HepG2 (cell line): ENCODE measurements around the gene CAPZB. TPM values are rescaled to one million over a fixed set of nuclear protein-coding genes. Genes with fewer than 3 reads are reported as not detected.

Source experiments
- ZNF264 ChIP-seq: sonication (generic); formaldehyde crosslinking; IDR thresholded peaks from 2 replicates; pipeline ENCODE4 v1.4.0; 2020; ENCODE audit warnings: missing genetic modification reagents
- polyA plus RNA-seq, 8 experiments: library from polyadenylated mRNA; depleted of rRNA in 3 of 8; stranded (reverse) in 7 of 8; unstranded in 1 of 8; fragments of >200 nt; fragmentation: Illumina TruSeq in 4 of 8; extraction: Trizol in 4 of 8; gene quantifications; 2 replicates each; pipeline versions ENCODE4 v1.2.1 to v1.2.3, GENCODE V29; 2011 to 2016; ENCODE audit warnings: low read depth in 4 of 8, missing spikeins in 1 of 8, mixed read lengths in 1 of 8; ENCODE audit not compliant: insufficient read depth in 1 of 8
- total RNA-seq, 5 experiments: library from RNA; depleted of rRNA; stranded (reverse); fragments of >200 nt; fragmentation: Illumina TruSeq; extraction: Trizol; gene quantifications; 2 replicates each; pipeline ENCODE4 v1.2.3, GENCODE V29; 2016; ENCODE audit warnings: low read depth in 1 of 5
- TF ChIP-seq, protein P1 (sequence below), 2 experiments: fragments of 450-650 bp in 1 of 2; sonication (generic) in 1 of 2; formaldehyde crosslinking in 1 of 2; IDR thresholded peaks; 2 replicates each; pipeline versions ENCODE4 v1.6.1 to v1.8.0; 2016 to 2022; ENCODE audit warnings: antibody characterized with exemption in 1 of 2, mild to moderate bottlenecking in 1 of 2, missing genetic modification reagents in 1 of 2

CAPZB gene
- total and polyA plus RNA-seq, 2 of the 13 experiments (the other 11 are each of a cell fraction or from before 2014, with no cell fraction given) = 58.9 to 76.9 TPM

DNA sequence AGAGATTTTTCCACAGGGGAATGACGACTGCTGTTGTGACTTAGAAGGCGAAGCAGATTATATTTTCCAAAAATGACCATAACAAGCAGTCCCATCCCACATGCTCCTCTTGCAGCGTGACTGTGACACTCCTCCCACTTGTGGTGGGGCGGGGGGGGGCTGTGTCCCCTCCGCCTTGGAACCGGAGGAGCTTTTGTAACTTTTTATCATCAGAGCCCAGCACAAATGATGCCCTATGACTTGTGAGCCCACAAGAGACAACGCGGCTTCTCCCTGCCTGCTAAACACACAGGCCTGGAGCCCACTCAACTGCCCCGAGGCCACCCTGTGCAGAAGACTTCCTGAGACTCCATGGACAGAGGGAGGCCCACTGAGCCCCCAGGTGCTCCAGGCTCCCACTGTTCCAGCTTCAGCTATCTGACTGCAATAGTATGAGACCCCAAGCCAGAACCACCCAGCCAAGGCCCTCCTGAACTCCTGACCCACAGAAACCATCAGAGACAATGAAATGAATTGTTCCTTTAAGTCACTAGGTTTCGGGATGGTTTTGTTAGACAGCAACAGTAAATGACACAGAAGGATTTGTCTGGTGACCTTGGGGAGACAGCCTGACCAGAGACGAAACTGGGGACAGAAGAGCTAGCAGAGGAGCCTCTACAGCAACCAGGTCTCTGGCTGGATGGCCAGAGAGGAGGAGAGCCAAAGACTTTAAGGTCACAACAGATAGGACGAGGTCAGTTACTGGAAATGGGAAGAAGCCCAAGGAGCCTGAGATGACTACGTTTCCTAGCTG lies 58.8 kb downstream of the CAPZB start (continued):
- TF ChIP-seq, protein P1, sequence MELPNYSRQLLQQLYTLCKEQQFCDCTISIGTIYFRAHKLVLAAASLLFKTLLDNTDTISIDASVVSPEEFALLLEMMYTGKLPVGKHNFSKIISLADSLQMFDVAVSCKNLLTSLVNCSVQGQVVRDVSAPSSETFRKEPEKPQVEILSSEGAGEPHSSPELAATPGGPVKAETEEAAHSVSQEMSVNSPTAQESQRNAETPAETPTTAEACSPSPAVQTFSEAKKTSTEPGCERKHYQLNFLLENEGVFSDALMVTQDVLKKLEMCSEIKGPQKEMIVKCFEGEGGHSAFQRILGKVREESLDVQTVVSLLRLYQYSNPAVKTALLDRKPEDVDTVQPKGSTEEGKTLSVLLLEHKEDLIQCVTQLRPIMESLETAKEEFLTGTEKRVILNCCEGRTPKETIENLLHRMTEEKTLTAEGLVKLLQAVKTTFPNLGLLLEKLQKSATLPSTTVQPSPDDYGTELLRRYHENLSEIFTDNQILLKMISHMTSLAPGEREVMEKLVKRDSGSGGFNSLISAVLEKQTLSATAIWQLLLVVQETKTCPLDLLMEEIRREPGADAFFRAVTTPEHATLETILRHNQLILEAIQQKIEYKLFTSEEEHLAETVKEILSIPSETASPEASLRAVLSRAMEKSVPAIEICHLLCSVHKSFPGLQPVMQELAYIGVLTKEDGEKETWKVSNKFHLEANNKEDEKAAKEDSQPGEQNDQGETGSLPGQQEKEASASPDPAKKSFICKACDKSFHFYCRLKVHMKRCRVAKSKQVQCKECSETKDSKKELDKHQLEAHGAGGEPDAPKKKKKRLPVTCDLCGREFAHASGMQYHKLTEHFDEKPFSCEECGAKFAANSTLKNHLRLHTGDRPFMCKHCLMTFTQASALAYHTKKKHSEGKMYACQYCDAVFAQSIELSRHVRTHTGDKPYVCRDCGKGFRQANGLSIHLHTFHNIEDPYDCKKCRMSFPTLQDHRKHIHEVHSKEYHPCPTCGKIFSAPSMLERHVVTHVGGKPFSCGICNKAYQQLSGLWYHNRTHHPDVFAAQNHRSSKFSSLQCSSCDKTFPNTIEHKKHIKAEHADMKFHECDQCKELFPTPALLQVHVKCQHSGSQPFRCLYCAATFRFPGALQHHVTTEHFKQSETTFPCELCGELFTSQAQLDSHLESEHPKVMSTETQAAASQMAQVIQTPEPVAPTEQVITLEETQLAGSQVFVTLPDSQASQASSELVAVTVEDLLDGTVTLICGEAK (IDR thresholded peaks at IDR 0.05) = no peak
- TF ChIP-seq, protein P1 (CRISPR knock-in tag; IDR thresholded peaks at IDR 0.05) = no peak
- TF ChIP-seq ZNF264 (CRISPR knock-in tag) = no peak
- TF ChIP-seq, all 625 proteins: peak for 9
